Measurements from ENCODE around the gene SNORC. TPM values are rescaled to one million over a fixed set of nuclear protein-coding genes. Genes with fewer than 3 reads are reported as not detected.

The SNORC gene
- total and polyA plus RNA-seq, 9 of the 15 experiments (the other 6 are each of a cell fraction or from before 2014, with no cell fraction given), result 0.14 to 2.5 (median 0.72) TPM; not detected in 2

- H3K4me3 ChIP-seq, result no peak overlapping the region
- FAIRE-seq (peak; percentile 82), ATAC-seq (peak; percentile 84), DNase-seq (ENCODE audit: extremely low read depth in 1 of 4, low spot score in 3 of 4) (peak; percentile 16 to 89 (median 16))
- no peaks in the 10 kb centered on the region for H3K79me2 ChIP-seq (ENCODE audit: control insufficient read depth, insufficient read depth, low read length)
- H3K4me2 ChIP-seq (ENCODE audit: insufficient read depth, low read length), result no peak overlapping the region
- H3K9me1 ChIP-seq (ENCODE audit: control insufficient read depth, insufficient read depth, low read length), result no peaks in the 10 kb centered on the region
- H3K36me3 ChIP-seq (ENCODE audit: control insufficient read depth, insufficient read depth, low read length), result peaks cover 70% of the 10 kb centered on the region; the same call in 2 of the 3 replicates
- in situ Hi-C loops (cut with MboI) (loop anchor here (10.0 kb wide), 1 partner anchor 411 kb away; no protein-coding TSS in a partner anchor), intact Hi-C loops (cut with micrococcal nuclease) (loop anchor here (5.0 to 10.0 kb wide), 2 partner anchors 171 to 398 kb away; partner anchors contain the start of gene ATG16L1)
- no peaks in the 10 kb centered on the region for H3K27me3 ChIP-seq (ENCODE audit: control insufficient read depth in 2 of 2, insufficient read depth in 2 of 2, low read length in 2 of 2)
- H2AFZ ChIP-seq (ENCODE audit: low read depth, low read length), result no peak overlapping the region
- peaks cover 7 to 11% of the 10 kb centered on the region in 2 experiments for H3K4me1 ChIP-seq (replicated peaks in 1 of 2; ENCODE audit: control insufficient read depth in 2 of 2, insufficient read depth in 2 of 2, low read length in 2 of 2)
- WGBS (ENCODE audit: insufficient coverage, low coverage, missing lambda C conversion rate), result 6% methylated on average over 6 of the region's 7 CpGs
- no peaks in the 10 kb centered on the region for H3K9me3 ChIP-seq (replicated peaks; ENCODE audit: control insufficient read depth, insufficient read depth, low read depth, low read length)
- no TSS peak for BruUV-seq (replicated peaks)
- POLR2A ChIA-PET, result interaction anchor here (0.6 kb wide), 1 partner anchor 30 kb away, joined by 5 read pairs; no protein-coding TSS in a partner anchor
- CTCF ChIA-PET (ENCODE audit: low intra/inter-chr PET ratio), result interaction anchor here (0.7 kb wide), 1 partner anchor 397 kb away, joined by 3 read pairs; the partner anchor contains the start of gene ATG16L1
- no peaks in the 10 kb centered on the region for H4K20me1 ChIP-seq (replicated peaks; ENCODE audit: control insufficient read depth, insufficient read depth, low read length)
- no peak overlapping the region for H3K27ac ChIP-seq (ENCODE audit: extremely low read depth, low read depth, low read length)
- no peak overlapping the region for H3K9ac ChIP-seq (ENCODE audit: insufficient read depth in 1 of 2, low read depth in 2 of 2, low read length in 2 of 2)
- TF ChIP-seq CHD4 (IDR thresholded peaks at IDR 0.05; ENCODE audit: insufficient read depth, insufficient replicate concordance, low read depth, low read length, poor library complexity, severe bottlenecking) (no peak), FOSL1 (tag; conservative IDR thresholded peaks at IDR 0.05) (peak; percentile 85), E2F3 (CRISPR knock-in tag; IDR thresholded peaks at IDR 0.05) (no peak), JUN (IDR thresholded peaks at IDR 0.05; ENCODE audit: borderline replicate concordance, low read depth, low read length) (0 out of 2 replicates have a peak, but pooled peaks have one; percentile 43), JUN (CRISPR knock-in tag; IDR thresholded peaks at IDR 0.05; ENCODE audit: borderline replicate concordance) (no peak), TRIM24 (IDR thresholded peaks at IDR 0.05) (peak in 1 of 2 experiments; percentile 56; a peak in 1 of 4 replicates), RCOR1 (IDR thresholded peaks at IDR 0.05; ENCODE audit: borderline replicate concordance in 1 of 2, low read depth in 2 of 2, low read length in 2 of 2) (peak in 1 of 2 experiments; percentile 46; a peak in 1 of 4 replicates), FOS (IDR thresholded peaks at IDR 0.05; ENCODE audit: extremely low read depth, insufficient read length) (peak; percentile 40), MBD2 (IDR thresholded peaks at IDR 0.05; ENCODE audit: borderline replicate concordance, low read depth) (no peak), ARID1B (IDR thresholded peaks at IDR 0.05) (peak; percentile 76), EGR1 (conservative IDR thresholded peaks at IDR 0.05) (peak; percentile 98), KDM1A (IDR thresholded peaks at IDR 0.05) (peak; percentile 45 to 55; a peak in 2 of 4 replicates), MYNN (IDR thresholded peaks at IDR 0.05) (no peak), MYNN (CRISPR knock-in tag; IDR thresholded peaks at IDR 0.05) (no peak), SMAD4 (CRISPR knock-in tag; conservative IDR thresholded peaks at IDR 0.05) (0 out of 2 replicates have a peak, but pooled peaks have one; percentile 14), NCOR1 (IDR thresholded peaks at IDR 0.05) (0 out of 2 replicates have a peak, but pooled peaks have one; percentile 18), DPF2 (IDR thresholded peaks at IDR 0.05) (peak; percentile 74), CBFA2T3 (IDR thresholded peaks at IDR 0.05) (0 out of 2 replicates have a peak, but pooled peaks have one; percentile 13), MIER1 (IDR thresholded peaks at IDR 0.05; ENCODE audit: low read depth) (no peak)
- TF ChIP-seq, protein P1, sequence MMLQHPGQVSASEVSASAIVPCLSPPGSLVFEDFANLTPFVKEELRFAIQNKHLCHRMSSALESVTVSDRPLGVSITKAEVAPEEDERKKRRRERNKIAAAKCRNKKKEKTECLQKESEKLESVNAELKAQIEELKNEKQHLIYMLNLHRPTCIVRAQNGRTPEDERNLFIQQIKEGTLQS (IDR thresholded peaks at IDR 0.05), result peak; percentile 79
- TF ChIP-seq, protein P1 (CRISPR knock-in tag; conservative IDR thresholded peaks at IDR 0.05), result no peak
- TF ChIP-seq, protein P2, sequence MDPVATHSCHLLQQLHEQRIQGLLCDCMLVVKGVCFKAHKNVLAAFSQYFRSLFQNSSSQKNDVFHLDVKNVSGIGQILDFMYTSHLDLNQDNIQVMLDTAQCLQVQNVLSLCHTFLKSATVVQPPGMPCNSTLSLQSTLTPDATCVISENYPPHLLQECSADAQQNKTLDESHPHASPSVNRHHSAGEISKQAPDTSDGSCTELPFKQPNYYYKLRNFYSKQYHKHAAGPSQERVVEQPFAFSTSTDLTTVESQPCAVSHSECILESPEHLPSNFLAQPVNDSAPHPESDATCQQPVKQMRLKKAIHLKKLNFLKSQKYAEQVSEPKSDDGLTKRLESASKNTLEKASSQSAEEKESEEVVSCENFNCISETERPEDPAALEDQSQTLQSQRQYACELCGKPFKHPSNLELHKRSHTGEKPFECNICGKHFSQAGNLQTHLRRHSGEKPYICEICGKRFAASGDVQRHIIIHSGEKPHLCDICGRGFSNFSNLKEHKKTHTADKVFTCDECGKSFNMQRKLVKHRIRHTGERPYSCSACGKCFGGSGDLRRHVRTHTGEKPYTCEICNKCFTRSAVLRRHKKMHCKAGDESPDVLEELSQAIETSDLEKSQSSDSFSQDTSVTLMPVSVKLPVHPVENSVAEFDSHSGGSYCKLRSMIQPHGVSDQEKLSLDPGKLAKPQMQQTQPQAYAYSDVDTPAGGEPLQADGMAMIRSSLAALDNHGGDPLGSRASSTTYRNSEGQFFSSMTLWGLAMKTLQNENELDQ (CRISPR knock-in tag; IDR thresholded peaks at IDR 0.05; ENCODE audit: borderline replicate concordance), result no peak
Observed at GRCh38 chr2:232854082-232854481, 16.0 kb upstream of the SNORC start.
